H9 (cell line): ENCODE measurements around the gene RNF213. TPM values are rescaled to one million over a fixed set of nuclear protein-coding genes. Genes with fewer than 3 reads are reported as not detected.

ENCODE experiments used
- DNase-seq: peaks from one replicate; pipeline ENCODE4 v3.0.0-alpha.2; 2017
- H2AFZ ChIP-seq: one replicate; pipeline ENCODE4 v1.6.1; 2013; ENCODE audit warnings: mild to moderate bottlenecking, low read length, control low read depth, moderate library complexity
- H2AK5ac ChIP-seq: 2 replicates; pipeline ENCODE4 v1.6.1; 2013; ENCODE audit warnings: low read length, control low read depth, mixed read lengths; ENCODE audit not compliant: insufficient read length
- H2BK120ac ChIP-seq: one replicate; pipeline ENCODE4 v1.6.1; 2013; ENCODE audit warnings: low read depth, mild to moderate bottlenecking, low read length, control low read depth, inconsistent platforms; ENCODE audit not compliant: poor library complexity, severe bottlenecking
- H2BK12ac ChIP-seq: 2 replicates; pipeline ENCODE4 v1.6.1; 2013; ENCODE audit warnings: low read length, control low read depth, mixed read lengths, low read depth; ENCODE audit not compliant: insufficient read length
- H2BK15ac ChIP-seq: 2 replicates; pipeline ENCODE4 v1.6.1; 2013; ENCODE audit warnings: low read depth, low read length, control low read depth
- H2BK20ac ChIP-seq: one replicate; pipeline ENCODE4 v1.6.1; 2013; ENCODE audit warnings: low read depth, mild to moderate bottlenecking, low read length, control low read depth, inconsistent platforms; ENCODE audit not compliant: poor library complexity, severe bottlenecking
- H2BK5ac ChIP-seq: 2 replicates; pipeline ENCODE4 v1.6.1; 2013; ENCODE audit warnings: low read length, control low read depth, mixed read lengths; ENCODE audit not compliant: insufficient read length
- H3K14ac ChIP-seq: 2 replicates; pipeline ENCODE4 v1.6.1; 2013; ENCODE audit warnings: low read length, control low read depth; ENCODE audit not compliant: insufficient read depth
- H3K18ac ChIP-seq: 2 replicates; pipeline ENCODE4 v1.6.1; 2013; ENCODE audit warnings: low read depth, mild to moderate bottlenecking, mixed read lengths, low read length, control low read depth; ENCODE audit not compliant: insufficient read length
- H3K23ac ChIP-seq: 2 replicates; pipeline ENCODE4 v1.6.1; 2013; ENCODE audit warnings: low read length, control low read depth, mixed read lengths, low read depth; ENCODE audit not compliant: insufficient read length
- H3K23me2 ChIP-seq: 2 replicates; pipeline ENCODE4 v1.6.1; 2013; ENCODE audit warnings: low read depth, mild to moderate bottlenecking, mixed read lengths, low read length, control low read depth; ENCODE audit not compliant: insufficient read length, poor library complexity, severe bottlenecking
- H3K27ac ChIP-seq: 2 replicates; pipeline ENCODE4 v1.5.1; 2013; ENCODE audit warnings: low read length, control low read depth, mixed read lengths, low read depth; ENCODE audit not compliant: insufficient read length
- H3K27me3 ChIP-seq: 2 replicates; pipeline ENCODE4 v1.6.1; 2013; ENCODE audit warnings: low read length, control low read depth, inconsistent platforms; ENCODE audit not compliant: insufficient read depth
- H3K4ac ChIP-seq: 2 replicates; pipeline ENCODE4 v1.6.1; 2013; ENCODE audit warnings: low read depth, mild to moderate bottlenecking, control low read depth, inconsistent platforms, low read length, moderate library complexity
- H3K4me1 ChIP-seq: 2 replicates; pipeline ENCODE4 v1.6.1; 2013; ENCODE audit warnings: low read length, control low read depth, inconsistent platforms; ENCODE audit not compliant: insufficient read depth
- H3K4me2 ChIP-seq: 2 replicates; pipeline ENCODE4 v1.6.1; 2013; ENCODE audit warnings: low read length, control low read depth, mixed read lengths; ENCODE audit not compliant: insufficient read length, insufficient read depth
- H3K56ac ChIP-seq: 2 replicates; pipeline ENCODE4 v1.6.1; 2013; ENCODE audit warnings: low read depth, mild to moderate bottlenecking, mixed read lengths, low read length, control low read depth; ENCODE audit not compliant: insufficient read length
- H3K79me1 ChIP-seq: 2 replicates; pipeline ENCODE4 v1.6.1; 2013; ENCODE audit warnings: low read depth, mild to moderate bottlenecking, moderate library complexity, low read length, control low read depth, inconsistent platforms; ENCODE audit not compliant: insufficient read depth, poor library complexity, severe bottlenecking
- H3K79me2 ChIP-seq: 2 replicates; pipeline ENCODE4 v1.6.1; 2013; ENCODE audit warnings: low read length, control low read depth, inconsistent platforms; ENCODE audit not compliant: insufficient read depth
- H3K9ac ChIP-seq: 2 replicates; pipeline ENCODE4 v1.6.1; 2013; ENCODE audit warnings: low read length, control low read depth, mixed read lengths; ENCODE audit not compliant: insufficient read length; ENCODE audit errors: extremely low read depth
- H3K9me3 ChIP-seq: one replicate; pipeline ENCODE4 v1.6.1; 2013; ENCODE audit warnings: low read depth, low read length, inconsistent platforms; ENCODE audit not compliant: control insufficient read depth
- H3T11ph ChIP-seq: one replicate; pipeline ENCODE4 v1.6.1; 2013; ENCODE audit warnings: mild to moderate bottlenecking, low read length, control low read depth, inconsistent platforms
- H4K20me1 ChIP-seq: one replicate; pipeline ENCODE4 v1.6.1; 2013; ENCODE audit not compliant: control insufficient read depth, insufficient read length, insufficient read depth
- H4K5ac ChIP-seq: 2 replicates; pipeline ENCODE4 v1.6.1; 2013; ENCODE audit warnings: low read depth, mild to moderate bottlenecking, mixed read lengths, low read length, control low read depth; ENCODE audit not compliant: insufficient read length
- H4K8ac ChIP-seq: replicated peaks from 2 replicates; pipeline ENCODE4 v1.6.1; 2013; ENCODE audit warnings: low read length, control low read depth, mixed read lengths, low read depth; ENCODE audit not compliant: insufficient read length
- H4K91ac ChIP-seq: 2 replicates; pipeline ENCODE4 v1.6.1; 2013; ENCODE audit warnings: low read depth, mild to moderate bottlenecking, moderate library complexity, mixed read lengths, low read length, control low read depth; ENCODE audit not compliant: insufficient read length
- H3K27ac Mint-ChIP-seq, 3 experiments: 2 replicates in 2 of 3; 3 replicates in 1 of 3; pipeline ENCODE4 v1.8.0; 2020 to 2021; ENCODE audit warnings: mixed read lengths in 3 of 3, mild to moderate bottlenecking in 1 of 3, moderate library complexity in 1 of 3
- H3K27me3 Mint-ChIP-seq: 2 replicates; pipeline ENCODE4 v1.8.0; 2021; ENCODE audit warnings: low read depth, mild to moderate bottlenecking, moderate library complexity, mixed read lengths
- H3K36me3 Mint-ChIP-seq, 3 experiments: 2 replicates in 2 of 3; 3 replicates in 1 of 3; pipeline ENCODE4 v1.8.0; 2020 to 2021; ENCODE audit warnings: low read depth in 3 of 3, mixed read lengths in 3 of 3; ENCODE audit not compliant: insufficient read depth in 1 of 3
- H3K4me1 Mint-ChIP-seq, 2 experiments: 2 replicates each; pipeline ENCODE4 v1.8.0; 2020; ENCODE audit warnings: mixed read lengths in 2 of 2
- H3K4me3 Mint-ChIP-seq, 2 experiments: 2 replicates in 1 of 2; 3 replicates in 1 of 2; pipeline ENCODE4 v1.8.0; 2020 to 2021; ENCODE audit warnings: mild to moderate bottlenecking in 2 of 2, mixed read lengths in 2 of 2, moderate library complexity in 1 of 2
- H3K9me3 Mint-ChIP-seq, 2 experiments: 2 replicates in 1 of 2; 3 replicates in 1 of 2; pipeline ENCODE4 v1.8.0; 2020; ENCODE audit warnings: mild to moderate bottlenecking in 2 of 2, mixed read lengths in 2 of 2, moderate library complexity in 1 of 2
- WGBS: extraction: QIAGEN DNeasy Blood & Tissue Kit; methylation state at CpG from one replicate; pipeline ENCODE4 v1.1.7; 2013; ENCODE audit warnings: missing lambda C conversion rate, low lambda C conversion rate, mixed read lengths; ENCODE audit not compliant: insufficient read length; ENCODE audit errors: extremely low coverage; 5-methylcytosine and 5-hydroxymethylcytosine counted together
- total RNA-seq: library from RNA; stranded (reverse); gene quantifications from 2 replicates; pipeline ENCODE4 v1.2.1, GENCODE V29; 2021
- TF ChIP-seq, protein P1 (sequence below): fragments of 200-600 bp; sonication (generic); conservative IDR thresholded peaks from 3 replicates; pipeline ENCODE4 v1.8.0; 2021; ENCODE audit warnings: antibody characterized with exemption, mild to moderate bottlenecking

The RNF213 gene
- total RNA-seq, 1 experiment from 2014 or later, result 34.3 TPM

DNA sequence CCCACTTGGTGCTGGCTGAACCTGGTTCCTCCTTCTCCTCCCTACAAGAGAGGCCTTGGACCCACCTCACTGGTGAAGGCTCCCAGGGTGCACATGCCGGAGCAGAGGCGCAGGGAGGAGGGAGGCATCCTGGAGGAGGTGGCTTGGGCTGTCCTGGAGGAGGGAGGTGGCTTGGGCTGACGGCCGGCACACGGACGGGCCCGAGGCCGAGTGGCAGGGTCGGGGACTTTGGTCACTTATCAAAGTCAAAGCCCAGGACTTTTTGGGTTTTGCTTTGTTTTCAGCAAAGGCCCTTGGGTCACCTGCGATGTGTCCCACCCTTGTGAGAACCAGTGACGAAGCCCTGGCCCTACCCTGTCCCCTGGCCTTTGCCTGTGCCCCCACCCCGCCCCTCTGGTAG is 182.8 kb downstream of the RNF213 start:
- Histone ChIP-seq H3K79me1 (no peaks in the 10 kb centered on the region), H2BK120ac (no peak overlapping the region), H3K18ac (no peak overlapping the region), H2BK12ac (no peak overlapping the region), H3K56ac (no peak overlapping the region), H3K23ac (no peak overlapping the region), H3K27me3 (no peaks in the 10 kb centered on the region), H3K4ac (no peak overlapping the region), H2BK15ac (no peak overlapping the region), H4K8ac (no peak overlapping the region), H4K20me1 (no peaks in the 10 kb centered on the region), H3K9me3 (no peaks in the 10 kb centered on the region), H2BK20ac (no peak overlapping the region), H3K9ac (no peak overlapping the region), H2BK5ac (no peak overlapping the region), H3K4me2 (no peak overlapping the region), H2AFZ (no peak overlapping the region), H4K5ac (no peak overlapping the region), H3K23me2 (no peaks in the 10 kb centered on the region), H3K14ac (no peak overlapping the region), H3K79me2 (no peaks in the 10 kb centered on the region), H3K27ac (no peak overlapping the region), H3T11ph (no peak overlapping the region), H3K4me1 (no peaks in the 10 kb centered on the region), H4K91ac (no peak overlapping the region), H2AK5ac (no peak overlapping the region)
- H3K36me3 Mint-ChIP-seq, result no peaks in the 10 kb centered on the region
- peaks cover 35% of the 10 kb centered on the region for H3K27me3 Mint-ChIP-seq
- no peak overlapping the region for H3K4me3 Mint-ChIP-seq
- DNase-seq, result no peak
- peak overlapping the region in 1 of 3 experiments; percentile 22; a peak in 1 of 7 replicates for H3K27ac Mint-ChIP-seq
- no peaks in the 10 kb centered on the region for H3K9me3 Mint-ChIP-seq
- TF ChIP-seq, protein P1, sequence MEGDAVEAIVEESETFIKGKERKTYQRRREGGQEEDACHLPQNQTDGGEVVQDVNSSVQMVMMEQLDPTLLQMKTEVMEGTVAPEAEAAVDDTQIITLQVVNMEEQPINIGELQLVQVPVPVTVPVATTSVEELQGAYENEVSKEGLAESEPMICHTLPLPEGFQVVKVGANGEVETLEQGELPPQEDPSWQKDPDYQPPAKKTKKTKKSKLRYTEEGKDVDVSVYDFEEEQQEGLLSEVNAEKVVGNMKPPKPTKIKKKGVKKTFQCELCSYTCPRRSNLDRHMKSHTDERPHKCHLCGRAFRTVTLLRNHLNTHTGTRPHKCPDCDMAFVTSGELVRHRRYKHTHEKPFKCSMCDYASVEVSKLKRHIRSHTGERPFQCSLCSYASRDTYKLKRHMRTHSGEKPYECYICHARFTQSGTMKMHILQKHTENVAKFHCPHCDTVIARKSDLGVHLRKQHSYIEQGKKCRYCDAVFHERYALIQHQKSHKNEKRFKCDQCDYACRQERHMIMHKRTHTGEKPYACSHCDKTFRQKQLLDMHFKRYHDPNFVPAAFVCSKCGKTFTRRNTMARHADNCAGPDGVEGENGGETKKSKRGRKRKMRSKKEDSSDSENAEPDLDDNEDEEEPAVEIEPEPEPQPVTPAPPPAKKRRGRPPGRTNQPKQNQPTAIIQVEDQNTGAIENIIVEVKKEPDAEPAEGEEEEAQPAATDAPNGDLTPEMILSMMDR, result no peak
- no CpG with 5 or more reads among the region's 12 CpGs for WGBS
- peaks cover 7 to 19% of the 10 kb centered on the region in 2 experiments for H3K4me1 Mint-ChIP-seq
